Skeletal muscle cell (primary cell): ENCODE data around the gene MAP3K7.

ENCODE experiments used
- DNase-seq: peaks from one replicate; pipeline ENCODE4 v3.0.0-alpha.2; 2010; ENCODE audit warnings: low read depth
- H3K4me3 ChIP-seq: 2 replicates; pipeline ENCODE4 v1.5.1; 2011; ENCODE audit warnings: low read depth, mild to moderate bottlenecking, control low read depth, low read length, moderate library complexity

MAP3K7 gene

GRCh38 chr6:90586836-90587638, at the start of gene MAP3K7:
Gene MAP3K7, minus strand, starts transcription at chr6:90587072. Its CDS starts 189 bp downstream, at chr6:90586883.
- peak within 1 kb of the TSS; percentile 86 for H3K4me3 ChIP-seq
- peak; percentile 89 for DNase-seq

DNA sequence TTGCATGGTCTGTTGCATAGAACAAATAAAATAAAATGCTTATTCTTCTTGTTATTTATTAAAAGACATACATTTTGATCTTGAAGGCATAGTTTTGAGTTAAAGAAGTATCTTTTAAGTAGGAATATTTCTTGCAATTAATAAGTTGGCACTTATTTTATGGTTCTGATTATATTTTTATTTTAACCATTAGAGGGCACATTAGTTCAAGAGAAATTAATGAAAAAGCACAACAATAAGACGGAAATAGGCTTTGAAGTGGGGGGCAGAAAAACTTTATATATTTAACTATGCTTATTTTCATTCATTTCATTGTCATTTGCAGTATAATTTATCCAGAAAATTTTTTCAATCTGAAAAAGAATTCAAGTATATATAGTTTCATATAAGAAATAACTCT, 44.2 kb upstream of the MAP3K7 start:
- H3K4me3 ChIP-seq = no peak overlapping the region
- DNase-seq = no peak

DNA sequence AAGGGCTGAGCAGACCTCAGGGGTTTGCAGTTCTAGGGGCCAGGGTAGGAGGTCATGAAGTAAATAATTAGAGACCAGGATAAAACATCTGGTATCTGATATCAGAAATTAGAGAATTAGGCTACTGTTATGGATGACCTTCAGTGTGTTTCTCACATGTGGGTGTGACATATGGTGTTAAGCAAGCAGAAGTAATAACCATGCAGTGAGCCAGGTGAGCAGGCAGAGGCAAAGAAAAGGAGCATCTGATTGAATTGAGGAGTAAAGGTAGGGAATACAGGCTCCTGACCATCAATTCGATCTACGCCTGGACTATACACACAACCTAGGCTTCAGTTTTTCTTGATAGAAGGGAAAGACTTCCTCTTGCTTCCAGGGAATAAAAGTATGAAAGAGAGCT, 34.7 kb upstream of the MAP3K7 start:
- H3K4me3 ChIP-seq = no peak overlapping the region
- DNase-seq = no peak

- H3K4me3 ChIP-seq = no peak overlapping the region
Measured at GRCh38 chr6:90619221-90619620, 32.3 kb upstream of the MAP3K7 start.

DNA sequence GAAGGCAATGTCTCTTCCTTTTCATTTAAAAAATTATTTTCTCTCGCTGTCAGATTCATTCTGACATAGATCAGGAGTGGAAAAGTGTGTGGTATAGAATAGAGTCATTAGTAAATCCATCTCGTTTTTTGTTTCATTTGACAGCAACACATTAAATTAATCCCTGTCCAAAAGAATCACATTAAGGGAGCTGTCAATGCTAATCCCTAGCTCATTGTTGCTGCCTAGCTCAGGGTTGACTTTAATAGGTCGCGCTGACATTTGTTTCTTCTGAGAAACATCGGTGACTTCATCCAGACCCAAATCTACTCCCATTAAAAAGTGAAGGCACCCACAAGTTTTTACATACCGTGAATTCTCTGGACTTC, 25.4 kb upstream of the MAP3K7 start:
- DNase-seq = no peak
- H3K4me3 ChIP-seq = no peak overlapping the region

More at GRCh38 chr6:90619221-90619620, 32.3 kb upstream of the MAP3K7 start:
- DNase-seq = no peak

- peak overlapping the region; percentile 61 for H3K4me3 ChIP-seq
- DNase-seq = no peak
Measured at GRCh38 chr6:90611543-90612312, 24.9 kb upstream of the MAP3K7 start.

- DNase-seq = no peak
- peak overlapping the region; percentile 61 for H3K4me3 ChIP-seq
Measured at GRCh38 chr6:90610751-90611542, 24.1 kb upstream of the MAP3K7 start.

DNA sequence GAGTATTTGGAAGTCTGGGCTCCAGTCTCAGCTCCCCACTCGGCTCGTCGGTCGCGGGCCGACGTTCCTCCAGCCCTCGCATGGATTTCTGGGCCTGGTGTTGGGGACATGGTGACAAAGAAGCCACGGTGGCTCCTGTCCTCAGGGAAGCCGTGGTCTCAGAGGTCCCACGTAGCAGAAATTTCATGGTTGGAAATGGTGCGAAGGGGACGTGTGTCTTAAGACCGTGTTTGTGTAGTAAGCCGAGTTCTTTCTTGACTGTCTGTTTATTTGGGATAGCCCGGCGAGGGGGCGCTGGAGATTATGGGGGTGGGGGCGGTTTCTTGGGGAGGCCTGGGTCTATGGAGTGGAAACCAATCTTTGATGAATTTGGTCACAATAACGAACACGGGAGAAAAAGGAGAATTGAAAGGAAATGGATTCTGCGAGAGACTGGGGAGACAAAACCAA, 23.5 kb upstream of the MAP3K7 start:
- no peak for DNase-seq

DNA sequence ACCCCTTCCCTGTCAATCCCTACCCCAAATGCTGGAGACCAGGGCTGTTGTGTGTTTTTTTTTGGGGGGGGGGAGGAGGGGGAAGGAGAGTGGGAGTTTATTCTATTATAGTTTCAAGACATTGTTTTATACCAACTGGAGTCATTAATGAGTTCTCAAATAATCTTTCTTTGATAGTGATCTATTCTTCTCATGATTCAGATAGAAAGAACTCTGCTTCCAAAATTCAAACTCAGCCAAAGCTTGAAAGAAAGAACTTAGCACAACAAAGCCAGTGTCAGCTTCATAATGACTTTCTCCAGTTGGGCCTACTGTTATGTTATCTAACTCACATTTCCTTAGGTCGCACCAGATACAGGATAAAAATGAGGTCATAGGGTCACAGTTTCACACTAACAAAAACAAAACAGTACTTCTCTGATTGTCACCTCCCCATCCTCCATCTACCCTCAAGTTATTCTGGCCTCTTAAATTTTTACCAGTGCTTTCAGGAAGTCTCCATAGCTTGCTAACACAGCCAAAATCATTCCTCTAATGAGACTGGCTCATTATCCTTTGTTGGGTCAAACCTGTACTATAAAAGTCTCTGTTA, 19.0 kb upstream of the MAP3K7 start:
- no peak for DNase-seq

More for the DNA sequence above, 23.5 kb upstream of the MAP3K7 start:
- peak overlapping the region; percentile 61 for H3K4me3 ChIP-seq

DNA sequence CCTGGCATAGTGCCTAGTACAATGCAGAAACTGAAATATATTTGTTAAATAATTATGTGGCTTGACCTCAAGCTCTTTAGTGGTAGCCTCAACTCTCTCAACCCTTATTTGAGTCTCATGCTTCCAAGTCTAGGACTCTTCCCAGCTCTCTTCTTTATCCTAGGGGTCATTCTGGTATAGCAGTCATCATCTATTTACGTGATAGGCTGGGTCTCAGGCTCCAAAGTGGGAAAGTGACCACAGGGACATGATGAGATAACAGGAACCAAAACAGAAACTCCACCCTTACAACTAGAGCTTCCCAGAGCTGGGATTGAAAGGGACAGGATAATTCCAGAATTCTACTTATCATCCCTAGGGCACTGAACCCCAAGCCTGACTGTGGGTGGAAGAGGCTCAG, 17.7 kb upstream of the MAP3K7 start:
- no peak for DNase-seq
- H3K4me3 ChIP-seq = no peak overlapping the region

More for the DNA sequence above, 19.0 kb upstream of the MAP3K7 start:
- H3K4me3 ChIP-seq = no peak overlapping the region

DNA sequence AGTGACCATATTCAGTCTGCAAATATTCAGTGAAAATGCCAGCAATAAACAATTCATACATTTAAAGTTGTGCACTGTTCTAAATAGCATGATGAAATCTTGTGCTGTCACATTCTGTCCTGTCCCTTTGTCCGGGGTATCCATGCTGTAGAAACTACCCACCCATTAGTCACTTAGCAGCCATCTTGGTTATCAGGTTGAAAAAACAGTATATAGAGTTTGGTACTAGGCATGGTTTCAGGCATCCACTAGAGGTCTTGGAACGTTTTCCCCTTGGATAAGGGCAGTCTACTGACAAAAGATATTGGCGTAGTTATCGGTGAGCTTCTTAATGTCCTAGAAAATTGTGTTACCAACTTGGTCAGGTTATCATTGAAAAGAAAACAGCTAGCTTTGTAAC, 12.3 kb upstream of the MAP3K7 start:
- H3K4me3 ChIP-seq = no peak overlapping the region
- DNase-seq = no peak

- DNase-seq = no peak
- H3K4me3 ChIP-seq = no peak overlapping the region
Measured at GRCh38 chr6:90598192-90598951, 11.5 kb upstream of the MAP3K7 start.

GRCh38 chr6:90596967-90597539, 10.2 kb upstream of the MAP3K7 start:
- DNase-seq = no peak
- no peak overlapping the region for H3K4me3 ChIP-seq

GRCh38 chr6:90595854-90596253, 9.0 kb upstream of the MAP3K7 start:
- no peak overlapping the region for H3K4me3 ChIP-seq
- no peak for DNase-seq

- no peak for DNase-seq
- H3K4me3 ChIP-seq = peak overlapping the region; percentile 86
Measured at GRCh38 chr6:90586546-90586835, 381 bp downstream of the MAP3K7 start.

DNA sequence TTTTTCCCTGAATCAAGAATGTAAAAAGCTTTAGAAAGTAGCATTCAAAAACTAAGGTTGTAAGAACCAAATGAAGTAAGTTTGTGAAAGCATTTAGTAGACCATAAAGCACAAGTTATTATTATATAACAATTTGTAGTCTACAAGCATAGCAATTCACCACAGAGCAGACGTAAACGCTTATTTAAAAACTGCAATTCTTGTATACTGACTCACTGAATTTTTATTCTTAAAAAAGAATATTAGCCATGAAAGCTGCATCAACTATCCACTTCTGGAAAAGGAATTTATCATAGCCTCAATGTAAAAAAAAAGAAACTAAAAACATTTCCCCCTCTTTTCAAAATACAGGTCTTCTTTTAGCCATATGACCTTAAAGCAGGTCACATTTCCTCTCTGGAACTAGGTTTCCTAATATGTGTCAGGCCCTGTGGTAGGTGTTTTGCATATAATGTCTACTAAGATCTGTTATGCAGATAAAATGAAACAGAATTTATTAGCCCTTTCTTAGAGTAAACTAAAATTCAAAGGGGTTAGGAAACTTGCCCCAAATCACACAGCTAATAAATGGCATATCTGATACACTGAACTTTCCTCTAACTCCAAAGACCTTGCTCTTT, 2.1 kb downstream of the MAP3K7 start:
- peak overlapping the region; percentile 17 for H3K4me3 ChIP-seq
- DNase-seq = no peak

DNA sequence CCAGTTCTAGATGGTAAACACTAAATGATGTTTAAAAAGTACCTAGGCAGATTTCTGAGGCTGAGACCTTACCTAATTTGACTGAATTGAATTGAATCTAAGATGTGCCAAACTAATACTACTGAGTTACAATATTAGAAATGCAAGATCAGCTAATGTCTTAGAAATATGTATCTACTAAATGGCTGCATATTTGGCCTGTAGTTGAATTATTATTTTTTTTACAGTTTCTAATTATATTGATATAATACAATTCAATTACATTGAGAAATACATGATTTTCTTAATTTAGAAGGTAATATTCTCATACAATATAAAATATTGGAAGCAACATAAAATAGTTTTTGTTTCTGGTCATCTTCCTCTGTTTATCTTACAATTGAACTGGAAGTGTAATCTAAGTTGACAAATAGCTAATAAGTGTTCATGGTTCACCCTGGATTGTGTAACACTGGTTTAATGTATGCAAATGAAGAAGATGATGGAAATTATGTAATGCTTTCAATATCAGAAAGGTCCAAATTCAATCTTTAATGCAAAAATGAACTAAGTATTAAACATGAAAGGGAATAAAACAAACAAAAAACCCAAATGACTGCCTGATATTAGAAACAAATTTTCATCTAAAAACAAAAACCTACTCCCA, 2.9 kb downstream of the MAP3K7 start:
- no peak for DNase-seq
- no peak overlapping the region for H3K4me3 ChIP-seq
